Measurements from ENCODE around the gene ALX3. TPM values are rescaled to one million over a fixed set of nuclear protein-coding genes. Genes with fewer than 3 reads are reported as not detected.

The ALX3 gene
- total RNA-seq, 8 experiments from 2014 or later: 0.28 to 0.31 TPM; not detected in 6

DNA sequence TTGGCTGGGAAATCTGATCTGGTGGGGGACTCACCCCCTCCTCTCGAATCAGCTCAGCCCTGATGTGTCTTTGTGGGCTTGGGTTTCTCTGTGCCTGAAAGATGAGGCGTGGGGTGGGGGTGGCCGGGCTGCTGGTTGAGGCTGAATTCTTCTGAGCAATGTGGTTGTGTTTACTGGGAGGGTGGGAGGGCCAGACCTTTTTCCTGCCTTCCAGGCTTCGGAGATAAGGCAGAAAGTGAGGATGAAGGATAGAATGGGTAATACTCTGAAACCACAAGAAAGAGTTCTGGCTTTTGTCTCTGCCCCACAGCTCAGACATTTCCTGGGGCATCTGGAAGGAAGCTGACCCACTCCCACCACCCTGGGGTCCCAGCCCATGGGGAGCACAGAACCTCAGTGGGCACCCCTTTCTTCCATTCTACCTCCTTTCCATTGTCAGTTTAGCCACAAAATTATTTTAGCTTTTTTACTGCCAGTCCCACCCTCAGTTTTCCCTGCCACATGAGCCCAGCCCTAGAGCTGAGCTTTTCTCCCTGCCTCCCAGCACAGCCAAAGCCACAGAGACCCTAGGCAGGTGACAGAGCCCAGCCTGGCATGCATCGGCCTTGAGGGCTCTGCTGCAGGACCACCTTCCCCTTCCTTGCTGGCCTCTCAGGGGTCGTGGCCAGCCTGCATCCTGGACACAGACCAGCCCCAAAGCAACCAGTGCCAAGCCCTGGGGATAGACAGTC lies 11.2 kb downstream of the ALX3 start:
- 66 to 100% (median 90%) methylated on average over 1 to 4 of the region's 6 CpGs; no CpG with 5 or more reads in 3 of the 10 experiments for WGBS, 10 experiments
- in situ Hi-C loops (cut with MboI; ENCODE audit: low pct_unique_long_range_greater_than_20kb in 2 of 9, low sequenced_read_pairs in 9 of 9, unreplicated experiment in 9 of 9): loop anchor here in 1 of 9 experiments (25.0 kb wide), 1 partner anchor 403 kb away; the partner anchor contains the start of gene PROK1

GRCh38 chr1:110058591-110058990 lies 11.9 kb downstream of the ALX3 start:
- no peak for ATAC-seq (replicated peaks in 6 of 8)
- 43 to 100% (median 100%) methylated on average over 1 of the region's 1 CpG; no CpG with 5 or more reads in 4 of the 10 experiments for WGBS, 10 experiments
- no peak overlapping the region for H3K4me3 ChIP-seq
- no peak overlapping the region for H3K27ac ChIP-seq
- in situ Hi-C loops (cut with MboI; ENCODE audit: low pct_unique_long_range_greater_than_20kb in 2 of 9, low sequenced_read_pairs in 9 of 9, unreplicated experiment in 9 of 9): loop anchor here in 1 of 9 experiments (25.0 kb wide), 1 partner anchor 404 kb away; the partner anchor contains the start of gene PROK1
- H3K4me1 ChIP-seq (replicated peaks in 1 of 2): peaks cover 12 to 14% of the 10 kb centered on the region in 2 donors

More for the DNA sequence above, 11.2 kb downstream of the ALX3 start:
- no peak for ATAC-seq (replicated peaks in 6 of 8)
- peaks cover 12 to 14% of the 10 kb centered on the region in 2 donors for H3K4me1 ChIP-seq (replicated peaks in 1 of 2)
- H3K4me3 ChIP-seq: no peak overlapping the region
- no peak overlapping the region for H3K27ac ChIP-seq

DNA sequence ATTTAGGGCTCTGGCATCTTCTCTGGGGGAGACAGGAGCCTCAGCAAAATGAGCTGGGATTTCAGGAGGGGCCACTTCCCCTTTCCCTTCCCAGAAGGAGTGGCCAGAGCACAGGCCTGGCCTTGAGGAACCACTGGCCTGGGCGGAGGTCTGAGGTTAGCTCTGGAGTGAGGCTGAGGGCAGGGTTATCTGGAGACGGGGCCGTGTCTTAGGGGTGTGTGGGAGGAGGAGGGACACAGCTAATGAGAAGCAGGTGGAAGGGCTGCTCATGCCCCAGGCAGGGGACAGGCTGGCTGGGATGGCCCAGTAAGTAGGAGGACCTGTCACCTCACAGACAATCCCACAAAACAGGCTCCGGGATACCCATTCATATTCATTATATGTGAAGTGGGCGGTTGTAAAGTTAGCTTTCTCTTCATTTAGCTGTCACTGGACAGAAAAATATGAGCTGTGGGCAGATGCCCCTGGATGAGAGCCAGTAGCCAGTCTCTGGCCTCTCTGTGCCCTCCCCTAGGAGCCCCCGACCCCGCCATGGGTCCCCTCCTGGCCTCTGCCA lies 12.4 kb downstream of the ALX3 start:
- in situ Hi-C loops (cut with MboI; ENCODE audit: low pct_unique_long_range_greater_than_20kb in 2 of 9, low sequenced_read_pairs in 9 of 9, unreplicated experiment in 9 of 9): loop anchor here in 1 of 9 experiments (25.0 kb wide), 1 partner anchor 404 kb away; the partner anchor contains the start of gene PROK1
- no peak overlapping the region for H3K4me3 ChIP-seq
- peak in 6 of 8 experiments; percentile 20 to 72 (median 65) for ATAC-seq (replicated peaks in 6 of 8)
- no peak overlapping the region for H3K27ac ChIP-seq
- WGBS, 10 experiments: 0 to 100% (median 34%) methylated on average over 1 to 5 of the region's 7 CpGs; no CpG with 5 or more reads in 7 of the 10 experiments
- H3K4me1 ChIP-seq (replicated peaks in 1 of 2): peaks cover 12 to 14% of the 10 kb centered on the region in 2 donors

DNA sequence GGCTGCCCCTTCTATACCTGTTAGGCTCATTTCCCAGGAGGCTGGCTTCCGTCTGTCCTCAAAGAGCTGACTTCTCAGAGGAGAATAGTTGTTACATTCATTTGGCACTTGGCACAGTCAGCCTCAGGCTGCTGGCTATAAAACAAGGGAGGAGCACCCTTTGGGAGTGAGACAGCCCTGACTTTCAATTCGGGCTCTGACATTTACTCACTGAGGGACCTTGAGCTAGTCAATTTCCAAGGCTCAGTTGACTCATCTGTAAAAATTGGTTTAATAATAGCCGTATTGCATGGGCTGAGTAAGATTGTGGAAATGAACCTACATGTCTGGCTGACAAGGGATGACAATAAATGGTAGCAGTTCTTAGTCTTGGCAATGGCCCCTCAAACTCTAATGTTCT lies 13.7 kb downstream of the ALX3 start:
- Histone ChIP-seq H3K4me1 (replicated peaks in 1 of 2) (peaks cover 12 to 14% of the 10 kb centered on the region in 2 donors), H3K27ac (no peak overlapping the region), H3K4me3 (no peak overlapping the region)
- in situ Hi-C loops (cut with MboI; ENCODE audit: low pct_unique_long_range_greater_than_20kb in 2 of 9, low sequenced_read_pairs in 9 of 9, unreplicated experiment in 9 of 9): loop anchor here in 1 of 9 experiments (25.0 kb wide), 1 partner anchor 406 kb away; the partner anchor contains the start of gene PROK1
- WGBS, 10 experiments: 0 to 100% (median 93%) methylated on average over 1 to 3 of the region's 3 CpGs; no CpG with 5 or more reads in 3 of the 10 experiments
- ATAC-seq (replicated peaks in 6 of 8): peak in 2 of 8 experiments; percentile 74 to 77

DNA sequence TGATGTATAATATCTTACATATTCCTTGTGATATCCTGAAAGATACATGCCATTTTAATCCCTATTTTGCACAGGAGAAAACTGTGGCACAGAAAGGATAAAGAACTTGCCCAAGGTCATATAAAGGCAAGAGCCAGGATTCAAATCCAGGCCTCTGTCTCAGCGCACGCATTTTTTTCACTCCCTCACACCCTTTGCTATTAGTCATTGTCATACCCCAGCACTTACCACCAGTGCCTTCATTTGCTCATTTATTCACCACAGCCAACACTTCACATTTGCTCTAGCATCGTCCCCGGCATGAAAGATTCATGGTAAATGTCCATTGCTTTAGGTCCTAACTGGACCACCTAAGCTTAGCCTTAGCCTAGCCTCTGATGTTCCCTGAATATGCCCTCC lies 14.2 kb downstream of the ALX3 start:
- WGBS, 10 experiments: 9 to 94% (median 88%) methylated on average over 3 to 4 of the region's 4 CpGs; no CpG with 5 or more reads in 3 of the 10 experiments
- in situ Hi-C loops (cut with MboI; ENCODE audit: low pct_unique_long_range_greater_than_20kb in 2 of 9, low sequenced_read_pairs in 9 of 9, unreplicated experiment in 9 of 9): loop anchor here in 1 of 9 experiments (25.0 kb wide), 1 partner anchor 406 kb away; the partner anchor contains the start of gene PROK1
- Histone ChIP-seq H3K4me1 (replicated peaks in 1 of 2) (peaks cover 12 to 14% of the 10 kb centered on the region in 2 donors), H3K4me3 (no peak overlapping the region), H3K27ac (no peak overlapping the region)
- peak in 2 of 8 experiments; percentile 48 to 57 for ATAC-seq (replicated peaks in 6 of 8)

GRCh38 chr1:110055493-110056284 lies 14.8 kb downstream of the ALX3 start:
- 10 to 91% (median 83%) methylated on average over 1 to 5 of the region's 5 CpGs; no CpG with 5 or more reads in 1 of the 10 experiments for WGBS, 10 experiments
- no peak for ATAC-seq (replicated peaks in 6 of 8)
- no peak overlapping the region for H3K27ac ChIP-seq
- in situ Hi-C loops (cut with MboI; ENCODE audit: low pct_unique_long_range_greater_than_20kb in 2 of 9, low sequenced_read_pairs in 9 of 9, unreplicated experiment in 9 of 9): loop anchor here in 1 of 9 experiments (25.0 kb wide), 1 partner anchor 407 kb away; the partner anchor contains the start of gene PROK1
- no peak overlapping the region for H3K4me3 ChIP-seq
- H3K4me1 ChIP-seq (replicated peaks in 1 of 2): peaks cover 12 to 14% of the 10 kb centered on the region in 2 donors

DNA sequence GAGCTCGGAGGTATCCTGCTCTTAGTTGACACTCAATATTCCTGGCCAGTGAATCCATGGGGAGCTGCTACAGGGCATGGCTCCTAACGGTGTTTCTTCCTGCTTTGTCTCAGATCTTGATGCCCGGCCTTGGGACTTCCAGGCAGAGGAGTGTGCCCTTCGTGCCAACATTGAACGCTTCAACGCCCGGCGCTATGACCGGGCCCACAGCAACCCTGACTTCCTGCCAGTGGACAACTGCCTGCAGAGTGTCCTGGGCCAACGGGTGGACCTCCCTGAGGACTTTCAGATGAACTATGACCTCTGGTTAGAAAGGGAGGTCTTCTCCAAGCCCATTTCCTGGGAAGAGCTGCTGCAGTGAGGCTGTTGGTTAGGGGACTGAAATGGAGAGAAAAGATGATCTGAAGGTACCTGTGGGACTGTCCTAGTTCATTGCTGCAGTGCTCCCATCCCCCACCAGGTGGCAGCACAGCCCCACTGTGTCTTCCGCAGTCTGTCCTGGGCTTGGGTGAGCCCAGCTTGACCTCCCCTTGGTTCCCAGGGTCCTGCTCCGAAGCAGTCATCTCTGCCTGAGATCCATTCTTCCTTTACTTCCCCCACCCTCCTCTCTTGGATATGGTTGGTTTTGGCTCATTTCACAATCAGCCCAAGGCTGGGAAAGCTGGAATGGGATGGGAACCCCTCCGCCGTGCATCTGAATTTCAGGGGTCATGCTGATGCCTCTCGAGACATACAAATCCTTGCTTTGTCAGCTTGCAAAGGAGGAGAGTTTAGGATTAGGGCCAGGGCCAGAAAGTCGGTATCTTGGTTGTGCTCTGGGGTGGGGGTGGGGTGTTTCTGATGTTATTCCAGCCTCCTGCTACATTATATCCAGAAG lies 16.7 kb downstream of the ALX3 start:
- 25 to 100% (median 78%) methylated on average over 1 to 12 of the region's 16 CpGs; no CpG with 5 or more reads in 2 of the 10 experiments for WGBS, 10 experiments
- Histone ChIP-seq H3K4me1 (replicated peaks in 1 of 2) (peaks cover 12 to 14% of the 10 kb centered on the region in 2 donors), H3K4me3 (no peak overlapping the region), H3K27ac (no peak overlapping the region)
- in situ Hi-C loops (cut with MboI; ENCODE audit: low pct_unique_long_range_greater_than_20kb in 2 of 9, low sequenced_read_pairs in 9 of 9, unreplicated experiment in 9 of 9): loop anchor here in 1 of 9 experiments (25.0 kb wide), 1 partner anchor 409 kb away; the partner anchor contains the start of gene PROK1
- peak in 6 of 8 experiments; percentile 69 to 91 (median 78) for ATAC-seq (replicated peaks in 6 of 8)

DNA sequence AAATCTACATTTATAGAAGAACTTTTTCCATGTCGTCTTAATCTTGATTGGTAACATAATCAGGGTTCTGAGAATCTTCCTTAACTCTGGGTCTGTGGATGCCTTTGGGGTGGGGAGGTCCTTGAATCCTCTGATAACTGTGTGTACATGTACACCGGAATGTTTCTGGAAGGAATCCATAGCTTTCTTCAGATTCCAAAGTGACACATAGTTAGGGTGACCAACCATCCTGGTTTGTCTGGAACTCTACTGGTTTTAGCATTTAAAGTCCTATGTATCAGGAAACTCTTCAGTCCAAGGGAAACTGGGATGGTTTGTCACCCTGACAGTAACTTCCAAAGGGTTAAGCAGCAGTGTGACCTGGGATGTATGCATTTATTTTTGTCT lies 19.2 kb downstream of the ALX3 start:
- ATAC-seq (replicated peaks in 6 of 8): peak in 2 of 8 experiments; percentile 17 to 29
- Histone ChIP-seq H3K4me3 (no peak overlapping the region), H3K27ac (no peak overlapping the region), H3K4me1 (replicated peaks in 1 of 2) (no peaks in the 10 kb centered on the region)
- 0 to 100% (median 85%) methylated on average over 1 to 2 of the region's 2 CpGs; no CpG with 5 or more reads in 2 of the 10 experiments for WGBS, 10 experiments
- in situ Hi-C loops (cut with MboI; ENCODE audit: low pct_unique_long_range_greater_than_20kb in 2 of 9, low sequenced_read_pairs in 9 of 9, unreplicated experiment in 9 of 9): loop anchor here in 1 of 9 experiments (25.0 kb wide), 1 partner anchor 411 kb away; the partner anchor contains the start of gene PROK1

DNA sequence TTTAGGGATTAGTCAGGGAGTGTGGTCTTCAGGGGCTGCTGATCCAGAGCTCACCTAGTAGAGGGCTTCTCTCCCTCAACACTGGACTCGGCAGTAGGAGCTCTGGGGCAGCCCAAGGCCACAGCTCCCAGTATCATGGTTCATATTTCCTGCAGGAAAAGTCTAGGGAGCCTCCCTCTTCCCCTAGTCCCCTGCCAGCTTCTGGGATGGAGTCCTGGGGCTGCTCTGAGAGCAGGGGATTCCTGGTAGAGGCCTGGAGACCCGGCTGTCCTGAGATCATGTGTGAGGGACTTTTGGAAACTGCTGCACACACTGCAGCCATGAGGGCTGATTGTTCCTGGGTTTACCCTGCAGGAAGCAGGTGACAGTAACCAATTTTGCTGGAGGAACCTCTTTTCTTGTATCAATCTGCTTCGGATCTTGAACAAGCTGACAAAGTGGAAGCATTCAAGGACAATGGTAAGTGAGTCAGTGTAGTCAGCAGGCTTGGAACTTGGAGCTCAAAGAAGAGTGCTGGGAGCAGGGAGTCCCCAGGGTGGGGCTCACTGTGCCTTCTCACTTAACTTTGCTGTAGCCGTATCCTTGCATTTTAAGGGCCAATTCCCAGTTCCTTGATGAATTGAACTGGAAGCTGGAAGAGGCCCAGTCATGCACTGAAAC lies 19.7 kb downstream of the ALX3 start:
- WGBS, 10 experiments: 25 to 100% (median 83%) methylated on average over 1 to 4 of the region's 4 CpGs; no CpG with 5 or more reads in 1 of the 10 experiments
- in situ Hi-C loops (cut with MboI; ENCODE audit: low pct_unique_long_range_greater_than_20kb in 2 of 9, low sequenced_read_pairs in 9 of 9, unreplicated experiment in 9 of 9): loop anchor here in 1 of 9 experiments (25.0 kb wide), 1 partner anchor 412 kb away; the partner anchor contains the start of gene PROK1
- H3K4me3 ChIP-seq: no peak overlapping the region
- H3K27ac ChIP-seq: no peak overlapping the region
- no peaks in the 10 kb centered on the region for H3K4me1 ChIP-seq (replicated peaks in 1 of 2)
- ATAC-seq (replicated peaks in 6 of 8): peak in 2 of 8 experiments; percentile 81 to 83

- peak in 1 of 8 experiments; percentile 22 for ATAC-seq (replicated peaks in 6 of 8)
- H3K4me1 ChIP-seq (replicated peaks in 1 of 2): no peaks in the 10 kb centered on the region
- WGBS, 10 experiments: 62 to 88% (median 82%) methylated on average over 6 to 11 of the region's 11 CpGs; no CpG with 5 or more reads in 5 of the 10 experiments
- H3K4me3 ChIP-seq: no peak overlapping the region
- no peak overlapping the region for H3K27ac ChIP-seq
- in situ Hi-C loops (cut with MboI; ENCODE audit: low pct_unique_long_range_greater_than_20kb in 2 of 9, low sequenced_read_pairs in 9 of 9, unreplicated experiment in 9 of 9): loop anchor here in 3 of 9 experiments (25.0 kb wide), 2 partner anchors 287 to 412 kb away; partner anchors contain the start of genes PROK1 (in 3 of the 3) and RBM15 (in 1 of the 3)
Measured at GRCh38 chr1:110049801-110050601, 20.5 kb downstream of the ALX3 start.

Data from motor neuron (in vitro differentiated cells).